ENCODE measurements around the gene CLIC1. TPM values are rescaled to one million over a fixed set of nuclear protein-coding genes. Genes with fewer than 3 reads are reported as not detected.
A peak's percentile ranks its signal among the peaks of the same experiment; 100 is the strongest.

CLIC1 gene
- total and polyA plus RNA-seq, 2 experiments from 2014 or later: 463 to 599 TPM

DNA sequence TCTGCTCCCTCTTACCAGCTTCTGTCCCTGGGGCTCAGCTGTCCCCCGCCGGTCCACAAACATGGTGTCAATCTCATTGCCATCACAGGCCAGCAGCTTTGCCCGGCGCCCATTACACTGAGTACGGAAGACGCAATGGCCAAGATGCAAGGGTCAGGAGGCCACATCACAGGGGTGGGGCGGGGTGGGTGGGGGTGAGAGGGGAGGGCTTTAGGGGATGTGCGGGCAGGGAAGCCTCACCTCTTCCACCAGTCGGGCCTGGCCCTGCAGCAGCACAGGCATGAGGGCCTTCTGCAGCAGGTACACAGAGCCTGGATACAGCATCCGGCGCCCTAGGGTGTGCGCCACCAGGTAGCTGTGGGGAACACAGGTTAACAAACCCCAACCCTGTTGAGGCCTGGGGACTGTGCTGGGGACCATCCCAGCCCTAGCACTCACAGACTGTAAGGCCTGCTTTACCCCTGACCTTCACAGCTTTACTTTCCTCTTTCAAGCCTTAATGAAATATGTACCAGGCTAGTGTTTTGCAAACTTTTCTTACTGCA is 44.7 kb downstream of the CLIC1 start:
- WGBS (ENCODE audit: low lambda C conversion rate, missing lambda C conversion rate): 96% methylated on average over 7 of the region's 12 CpGs
- no peaks in the 10 kb centered on the region for H3K36me3 ChIP-seq (replicated peaks; ENCODE audit: insufficient read depth, low read depth)
- no peaks in the 10 kb centered on the region for H4K20me1 ChIP-seq (ENCODE audit: insufficient read depth, poor library complexity, severe bottlenecking)
- TF ChIP-seq, protein P1, sequence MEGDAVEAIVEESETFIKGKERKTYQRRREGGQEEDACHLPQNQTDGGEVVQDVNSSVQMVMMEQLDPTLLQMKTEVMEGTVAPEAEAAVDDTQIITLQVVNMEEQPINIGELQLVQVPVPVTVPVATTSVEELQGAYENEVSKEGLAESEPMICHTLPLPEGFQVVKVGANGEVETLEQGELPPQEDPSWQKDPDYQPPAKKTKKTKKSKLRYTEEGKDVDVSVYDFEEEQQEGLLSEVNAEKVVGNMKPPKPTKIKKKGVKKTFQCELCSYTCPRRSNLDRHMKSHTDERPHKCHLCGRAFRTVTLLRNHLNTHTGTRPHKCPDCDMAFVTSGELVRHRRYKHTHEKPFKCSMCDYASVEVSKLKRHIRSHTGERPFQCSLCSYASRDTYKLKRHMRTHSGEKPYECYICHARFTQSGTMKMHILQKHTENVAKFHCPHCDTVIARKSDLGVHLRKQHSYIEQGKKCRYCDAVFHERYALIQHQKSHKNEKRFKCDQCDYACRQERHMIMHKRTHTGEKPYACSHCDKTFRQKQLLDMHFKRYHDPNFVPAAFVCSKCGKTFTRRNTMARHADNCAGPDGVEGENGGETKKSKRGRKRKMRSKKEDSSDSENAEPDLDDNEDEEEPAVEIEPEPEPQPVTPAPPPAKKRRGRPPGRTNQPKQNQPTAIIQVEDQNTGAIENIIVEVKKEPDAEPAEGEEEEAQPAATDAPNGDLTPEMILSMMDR (IDR thresholded peaks at IDR 0.05; ENCODE audit: poor library complexity): no peak
- TF ChIP-seq EZH2phosphoT487 (IDR thresholded peaks at IDR 0.05; ENCODE audit: low read depth, severe bottlenecking, unreplicated experiment) (no peak), EZH2 (IDR thresholded peaks at IDR 0.05; ENCODE audit: borderline replicate concordance) (no peak)
- no peaks in the 10 kb centered on the region for H3K9me3 ChIP-seq (ENCODE audit: low read depth)
- no peak overlapping the region for H3K4me3 ChIP-seq
- H3K4me1 ChIP-seq (ENCODE audit: insufficient read depth): peaks cover 6% of the 10 kb centered on the region
- H3K27ac ChIP-seq: peak overlapping the region; percentile 94
- H3K9me2 ChIP-seq (replicated peaks; ENCODE audit: insufficient read depth): no peaks in the 10 kb centered on the region
- no peak overlapping the region for H3K4me2 ChIP-seq
- no peaks in the 10 kb centered on the region for H3K27me3 ChIP-seq
- DNase-seq (ENCODE audit: low spot score): no peak
- no peaks in the 10 kb centered on the region for H3K79me2 ChIP-seq
- no peak overlapping the region for H2AFZ ChIP-seq

DNA sequence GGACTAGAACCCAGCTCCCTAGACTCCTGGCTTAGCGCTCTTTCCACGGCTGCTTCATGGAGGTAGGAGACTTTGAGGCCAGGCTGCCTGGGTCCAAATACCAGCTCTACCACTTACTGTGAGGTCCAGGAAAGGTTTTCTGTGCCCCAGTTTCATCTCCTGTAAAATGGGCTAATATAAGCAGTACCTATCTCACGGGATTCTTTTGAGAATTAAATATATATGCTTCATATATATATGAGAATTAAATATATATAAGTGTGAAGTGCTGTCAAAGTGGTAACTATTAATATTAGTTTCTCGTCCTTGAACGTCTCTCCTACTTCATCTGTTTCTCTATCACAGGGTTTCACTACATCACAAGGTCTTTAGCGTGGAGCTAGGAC is 45.3 kb downstream of the CLIC1 start:
- H2AFZ ChIP-seq: no peak overlapping the region
- no peak for TF ChIP-seq EZH2 (IDR thresholded peaks at IDR 0.05; ENCODE audit: borderline replicate concordance)
- no peak for TF ChIP-seq EZH2phosphoT487 (IDR thresholded peaks at IDR 0.05; ENCODE audit: low read depth, severe bottlenecking, unreplicated experiment)
- TF ChIP-seq, protein P1 (IDR thresholded peaks at IDR 0.05; ENCODE audit: poor library complexity): no peak
- DNase-seq (ENCODE audit: low spot score): no peak
- peak overlapping the region; percentile 94 for H3K27ac ChIP-seq
- H3K9me2 ChIP-seq (replicated peaks; ENCODE audit: insufficient read depth): no peaks in the 10 kb centered on the region
- H3K9me3 ChIP-seq (ENCODE audit: low read depth): no peaks in the 10 kb centered on the region
- no peaks in the 10 kb centered on the region for H3K27me3 ChIP-seq
- no peaks in the 10 kb centered on the region for H3K79me2 ChIP-seq
- WGBS (ENCODE audit: low lambda C conversion rate, missing lambda C conversion rate): 89% methylated on average over 6 of the region's 6 CpGs
- H3K4me3 ChIP-seq: no peak overlapping the region
- H4K20me1 ChIP-seq (ENCODE audit: insufficient read depth, poor library complexity, severe bottlenecking): no peaks in the 10 kb centered on the region
- peak overlapping the region; percentile 61 for H3K4me2 ChIP-seq
- H3K36me3 ChIP-seq (replicated peaks; ENCODE audit: insufficient read depth, low read depth): no peaks in the 10 kb centered on the region
- peaks cover 6% of the 10 kb centered on the region for H3K4me1 ChIP-seq (ENCODE audit: insufficient read depth)

DNA sequence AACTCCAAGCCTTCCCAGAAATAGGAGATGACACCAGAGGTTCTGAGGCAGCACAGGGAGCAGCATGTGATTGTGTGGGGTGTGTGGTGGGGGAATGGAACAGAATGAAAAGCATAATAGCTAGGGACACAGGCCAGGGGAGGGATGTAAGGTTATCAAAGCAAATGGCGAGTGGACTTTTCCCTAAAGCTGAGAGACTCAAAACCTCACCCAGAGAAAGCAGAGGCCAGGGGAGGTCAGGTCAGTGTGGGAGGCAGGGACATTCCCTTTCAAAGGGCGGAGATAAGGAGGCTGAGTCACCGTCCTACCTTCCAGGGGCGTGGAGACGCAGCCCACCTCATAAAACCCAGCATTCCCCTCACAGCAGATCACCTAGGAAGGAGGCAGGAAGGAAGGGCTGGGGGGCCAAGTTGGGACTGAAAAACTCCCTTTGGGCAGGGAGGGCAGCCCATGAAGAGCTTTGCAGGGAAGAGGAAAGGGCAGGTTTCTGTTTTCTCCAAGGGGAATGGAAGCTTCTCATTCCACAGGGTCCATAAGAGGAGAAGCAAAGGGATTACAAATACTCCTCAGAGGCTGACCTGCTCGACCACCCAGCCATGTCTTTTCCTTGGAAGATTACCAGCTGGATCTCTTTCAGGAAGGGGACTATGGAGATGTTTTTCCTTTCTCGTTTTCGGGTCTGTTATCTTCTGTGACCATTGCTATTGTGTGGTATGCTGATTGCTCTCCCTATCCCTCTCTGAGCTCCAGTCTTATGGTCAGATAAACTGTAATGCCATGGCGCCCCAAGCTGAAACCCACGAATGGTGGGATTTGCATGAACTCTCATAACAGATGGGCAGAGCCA is 45.9 kb downstream of the CLIC1 start:
- no peaks in the 10 kb centered on the region for H3K36me3 ChIP-seq (replicated peaks; ENCODE audit: insufficient read depth, low read depth)
- no peaks in the 10 kb centered on the region for H3K79me2 ChIP-seq
- H2AFZ ChIP-seq: no peak overlapping the region
- no peaks in the 10 kb centered on the region for H3K9me2 ChIP-seq (replicated peaks; ENCODE audit: insufficient read depth)
- H3K27me3 ChIP-seq: no peaks in the 10 kb centered on the region
- H4K20me1 ChIP-seq (ENCODE audit: insufficient read depth, poor library complexity, severe bottlenecking): no peaks in the 10 kb centered on the region
- DNase-seq (ENCODE audit: low spot score): peak; percentile 79
- no peaks in the 10 kb centered on the region for H3K9me3 ChIP-seq (ENCODE audit: low read depth)
- 51% methylated on average over 10 of the region's 10 CpGs for WGBS (ENCODE audit: low lambda C conversion rate, missing lambda C conversion rate)
- no peak overlapping the region for H3K4me3 ChIP-seq
- no peak for TF ChIP-seq EZH2 (IDR thresholded peaks at IDR 0.05; ENCODE audit: borderline replicate concordance)
- TF ChIP-seq EZH2phosphoT487 (IDR thresholded peaks at IDR 0.05; ENCODE audit: low read depth, severe bottlenecking, unreplicated experiment): no peak
- TF ChIP-seq, protein P1 (IDR thresholded peaks at IDR 0.05; ENCODE audit: poor library complexity): no peak
- peak overlapping the region; percentile 62 for H3K4me2 ChIP-seq
- H3K27ac ChIP-seq: peak overlapping the region; percentile 94
- peaks cover 6% of the 10 kb centered on the region for H3K4me1 ChIP-seq (ENCODE audit: insufficient read depth)
